SK-MEL-5 (cell line): ENCODE measurements around the gene ROBO2. TPM values are rescaled to one million over a fixed set of nuclear protein-coding genes. Genes with fewer than 3 reads are reported as not detected.

ENCODE experiments used
- DNase-seq: peaks from one replicate; pipeline ENCODE4 v3.0.0-alpha.2; 2016; ENCODE audit warnings: low read depth, low spot score
- in situ Hi-C: cut with HindIII; loops from 2 replicates; pipeline ENCODE4 v1.10.0; 2016; ENCODE audit warnings: low sequenced_read_pairs, high pct_unique_total_duplicates, low pct_unique_long_range_greater_than_20kb
- total RNA-seq: library from RNA; depleted of rRNA; stranded (reverse); fragments of >200 nt; shearing (Covaris generic); gene quantifications from 2 replicates; pipeline ENCODE4 v1.2.3, GENCODE V29; 2014

ROBO2 gene
- total RNA-seq, 1 experiment from 2014 or later = 32.3 TPM

DNA sequence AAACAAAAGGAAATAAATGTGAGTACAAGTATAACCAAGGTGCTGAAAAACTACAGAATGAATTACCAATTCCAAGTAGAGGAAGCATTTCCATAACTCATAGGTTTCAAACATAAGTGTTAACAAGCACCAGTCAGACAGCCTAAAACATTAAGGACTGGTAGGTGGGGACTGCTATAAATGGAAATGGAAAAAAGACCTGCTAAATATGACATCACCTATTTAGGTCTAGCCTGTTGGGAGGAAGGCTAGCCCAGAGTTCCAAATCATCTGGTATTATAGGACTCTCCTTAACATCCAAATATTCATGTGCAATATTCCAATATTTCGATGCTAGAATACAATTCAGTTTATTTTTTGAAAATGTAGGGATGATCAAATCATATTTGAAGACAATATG lies 560.0 kb downstream of the ROBO2 start:
- in situ Hi-C loops = no loop called here
- no peak for DNase-seq

GRCh38 chr3:77601823-77602415 lies 562.0 kb downstream of the ROBO2 start:
- DNase-seq = no peak

GRCh38 chr3:77602722-77603121 lies 562.8 kb downstream of the ROBO2 start:
- no peak for DNase-seq
- in situ Hi-C loops = no loop called here

More at GRCh38 chr3:77601823-77602415, 562.0 kb downstream of the ROBO2 start:
- in situ Hi-C loops = no loop called here

GRCh38 chr3:77605308-77605707 lies 565.4 kb downstream of the ROBO2 start:
- in situ Hi-C loops = no loop called here
- no peak for DNase-seq

DNA sequence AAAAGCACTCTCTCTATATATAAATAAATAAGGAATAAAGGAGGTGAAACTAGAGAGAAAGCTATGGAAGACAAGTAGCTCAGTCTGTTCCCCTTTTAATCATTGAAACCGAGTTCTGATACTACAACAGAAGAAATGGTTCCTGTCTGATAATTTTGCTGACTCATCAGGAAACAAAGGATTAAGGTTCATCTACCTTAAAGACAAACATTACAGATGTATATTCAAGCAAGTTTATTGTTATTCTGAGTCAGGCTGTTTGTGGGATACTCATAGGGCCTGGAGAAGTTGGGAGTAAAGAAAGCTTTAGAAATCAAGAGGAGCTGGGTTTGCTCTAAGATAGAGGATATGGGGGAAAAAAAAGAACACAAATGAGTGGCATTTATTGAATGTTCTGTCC lies 566.0 kb downstream of the ROBO2 start:
- in situ Hi-C loops = no loop called here

GRCh38 chr3:77606372-77606771 lies 566.5 kb downstream of the ROBO2 start:
- DNase-seq = no peak
- in situ Hi-C loops = no loop called here

More for the DNA sequence above, 566.0 kb downstream of the ROBO2 start:
- no peak for DNase-seq

DNA sequence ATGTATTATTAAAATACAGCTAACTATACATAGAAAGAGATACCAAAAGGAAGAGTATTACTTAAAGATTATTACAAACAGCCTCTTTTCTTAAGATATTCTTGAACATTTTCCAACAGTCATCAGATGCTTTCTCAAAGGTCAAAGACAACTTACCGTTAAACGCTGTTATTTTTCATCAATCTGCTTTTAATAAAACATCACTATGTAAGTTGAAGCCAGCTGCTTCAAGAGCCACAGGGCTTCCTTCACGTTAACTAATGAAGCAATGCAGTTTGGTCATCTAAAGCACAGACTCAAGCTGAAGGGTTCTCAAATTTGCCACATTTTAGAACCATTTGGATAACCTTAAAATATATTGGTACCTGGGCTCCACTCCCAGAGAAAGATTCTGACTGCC lies 578.8 kb downstream of the ROBO2 start:
- DNase-seq = no peak
- in situ Hi-C loops = no loop called here

- DNase-seq = no peak
- in situ Hi-C loops = no loop called here
Observed at GRCh38 chr3:77620009-77620408, 580.1 kb downstream of the ROBO2 start.

GRCh38 chr3:77623500-77623899 lies 583.6 kb downstream of the ROBO2 start:
- in situ Hi-C loops = no loop called here
- DNase-seq = no peak

- in situ Hi-C loops = no loop called here
Observed at GRCh38 chr3:77626157-77626556, 586.3 kb downstream of the ROBO2 start.

GRCh38 chr3:77648214-77648613 lies 608.3 kb downstream of the ROBO2 start:
- in situ Hi-C loops = no loop called here
- no peak for DNase-seq

More at GRCh38 chr3:77626157-77626556, 586.3 kb downstream of the ROBO2 start:
- DNase-seq = no peak

DNA sequence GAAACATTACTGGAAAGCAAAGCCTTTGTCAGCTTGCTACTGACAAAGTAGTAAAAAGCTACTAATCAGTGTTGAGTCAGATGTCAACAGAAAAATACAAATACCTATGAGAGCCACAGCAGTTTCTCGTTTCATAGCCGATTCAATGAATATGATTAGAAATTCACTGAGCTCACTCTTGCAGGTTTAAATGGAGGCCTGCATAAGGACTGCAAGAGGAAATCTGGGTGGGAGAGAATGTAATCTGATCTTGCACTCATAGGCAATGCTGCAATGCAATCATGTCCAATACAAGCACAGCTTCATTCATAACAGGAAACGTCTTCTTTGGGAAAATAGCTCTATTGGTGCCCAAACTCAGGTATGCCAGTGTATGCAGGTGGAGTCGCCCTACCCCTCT lies 608.8 kb downstream of the ROBO2 start:
- in situ Hi-C loops = no loop called here
- DNase-seq = no peak

- in situ Hi-C loops = no loop called here
- no peak for DNase-seq
Observed at GRCh38 chr3:77652624-77653023, 612.7 kb downstream of the ROBO2 start.

DNA sequence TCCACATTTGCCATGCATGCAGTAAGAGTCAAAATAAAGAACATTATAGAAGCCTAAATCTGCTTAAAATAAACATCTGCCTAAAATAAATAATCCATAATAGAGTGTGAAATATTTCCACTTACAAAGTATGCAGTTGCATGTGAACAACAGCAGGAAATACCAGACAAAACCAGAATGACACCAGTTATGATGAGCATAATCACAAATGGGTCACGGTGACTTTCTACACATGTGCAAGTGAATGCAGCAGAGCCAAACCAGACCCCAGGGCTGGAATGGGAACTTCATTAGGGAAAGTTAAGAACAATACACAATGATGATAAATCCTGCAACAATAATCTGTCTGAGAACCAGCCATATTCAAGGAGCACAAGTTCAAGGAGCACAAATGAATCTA lies 615.5 kb downstream of the ROBO2 start:
- in situ Hi-C loops = no loop called here
- DNase-seq = no peak

DNA sequence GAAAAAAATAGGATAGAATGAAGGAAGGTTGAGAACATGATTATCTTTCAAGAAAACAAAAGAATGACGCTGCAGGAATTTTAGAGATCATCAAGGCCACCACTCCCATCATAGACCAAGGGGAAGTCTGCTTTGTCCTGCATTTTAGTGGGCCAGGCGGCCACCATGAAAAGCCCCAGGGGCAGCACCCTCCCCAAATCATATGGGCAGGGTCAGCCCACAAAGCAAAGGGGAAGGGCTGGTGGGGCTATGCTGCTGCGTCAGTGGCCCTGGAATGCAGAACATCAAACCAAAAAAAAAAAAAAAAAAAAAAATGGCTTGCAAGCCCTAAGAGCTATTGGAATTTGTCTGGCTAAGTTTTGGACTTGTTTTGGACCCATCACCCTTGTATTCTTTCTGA lies 620.8 kb downstream of the ROBO2 start:
- no peak for DNase-seq
- in situ Hi-C loops = no loop called here

DNA sequence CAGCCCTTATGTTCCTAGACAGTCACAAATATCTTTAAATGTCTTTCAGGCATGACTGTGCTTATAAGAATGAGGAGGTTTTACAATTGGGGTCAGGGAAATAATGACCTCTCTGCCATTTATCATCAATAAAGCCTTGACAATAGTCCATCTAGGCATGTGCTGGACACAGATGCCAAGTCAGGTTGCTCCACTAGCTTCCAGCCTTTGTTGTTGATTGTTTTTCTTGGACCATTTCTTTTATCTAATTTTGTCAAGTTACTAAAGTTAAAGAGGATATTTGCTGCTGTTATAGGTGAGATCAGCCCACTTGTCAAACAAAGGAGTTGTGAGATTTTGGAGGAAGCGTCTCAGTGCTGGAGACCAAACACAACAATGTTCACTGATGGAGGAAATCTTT lies 628.0 kb downstream of the ROBO2 start:
- in situ Hi-C loops = no loop called here
- DNase-seq = no peak

- in situ Hi-C loops = no loop called here
- no peak for DNase-seq
Observed at GRCh38 chr3:77668376-77668775, 628.5 kb downstream of the ROBO2 start.

GRCh38 chr3:77672016-77672415 lies 632.1 kb downstream of the ROBO2 start:
- DNase-seq = no peak
- in situ Hi-C loops = no loop called here

GRCh38 chr3:77682162-77682561 lies 642.3 kb downstream of the ROBO2 start:
- DNase-seq = no peak
- in situ Hi-C loops = no loop called here

DNA sequence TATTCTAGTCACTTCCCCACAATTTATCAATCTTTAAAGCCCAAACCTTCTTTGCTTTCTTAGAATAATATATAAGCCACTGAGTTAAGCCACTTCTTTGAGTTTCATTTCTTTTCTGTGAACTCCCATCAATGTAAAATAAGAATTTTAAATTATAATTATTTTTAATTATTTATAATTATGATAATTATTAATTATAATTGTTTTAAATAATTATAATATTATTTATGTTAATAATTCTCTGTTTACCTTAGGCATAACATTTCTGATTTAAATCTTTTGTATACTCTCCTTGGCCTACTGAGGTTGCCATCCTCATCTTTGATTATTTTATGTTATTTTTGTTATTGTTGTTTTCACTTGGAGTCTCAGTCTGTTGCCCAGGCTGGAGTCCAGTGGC lies 644.2 kb downstream of the ROBO2 start:
- in situ Hi-C loops = no loop called here
- DNase-seq = no peak
